COLO829 (cell line): ENCODE results near the gene HOXD3.

Source experiments
- DNase-seq: peaks from one replicate; pipeline ENCODE4 v3.0.0; 2012; ENCODE audit warnings: low spot score

The HOXD3 gene

GRCh38 chr2:176156807-176157498, at the start of gene HOXD3:
Gene HOXD3 (plus strand): TSS chr2:176157307. CDS start chr2:176169115, 11,808 bp downstream.
- DNase-seq = no peak

DNA sequence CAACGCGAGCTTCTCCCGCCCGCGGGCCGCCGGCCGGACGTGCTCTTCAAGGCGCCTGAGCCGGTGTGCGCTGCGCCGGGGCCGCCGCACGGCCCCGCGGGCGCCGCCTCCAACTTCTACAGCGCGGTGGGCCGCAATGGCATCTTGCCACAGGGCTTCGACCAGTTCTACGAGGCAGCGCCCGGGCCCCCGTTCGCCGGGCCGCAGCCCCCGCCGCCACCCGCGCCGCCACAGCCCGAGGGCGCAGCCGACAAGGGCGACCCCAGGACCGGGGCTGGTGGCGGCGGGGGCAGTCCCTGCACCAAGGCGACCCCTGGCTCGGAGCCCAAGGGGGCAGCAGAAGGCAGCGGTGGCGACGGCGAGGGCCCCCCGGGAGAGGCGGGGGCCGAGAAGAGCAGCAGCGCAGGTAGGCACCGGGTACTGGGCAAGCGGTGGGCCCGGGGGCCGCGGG, 49.4 kb upstream of the HOXD3 start:
- no peak for DNase-seq

- DNase-seq = no peak
Observed at GRCh38 chr2:176109192-176109901, 47.8 kb upstream of the HOXD3 start.

DNA sequence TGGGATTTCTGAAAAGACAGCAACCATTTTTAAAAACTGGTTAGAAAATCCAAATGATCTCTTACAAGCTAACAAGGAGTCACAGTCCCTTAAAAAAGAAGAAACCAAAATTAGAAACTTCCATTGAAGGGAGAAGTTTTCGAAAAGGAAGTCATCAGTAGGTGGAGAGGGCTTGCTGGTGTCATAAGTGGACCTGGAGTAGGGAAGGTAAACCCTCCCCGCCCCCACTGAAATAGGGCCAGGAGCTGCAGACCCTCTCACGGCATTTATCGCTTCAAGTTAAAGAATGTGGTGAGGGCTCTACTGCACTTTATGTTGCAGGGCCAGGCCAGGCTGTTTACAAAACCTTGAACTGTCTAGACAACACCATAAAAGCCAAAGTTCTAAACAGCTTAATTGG, 47.2 kb upstream of the HOXD3 start:
- no peak for DNase-seq

GRCh38 chr2:176110415-176111308, 46.4 kb upstream of the HOXD3 start:
- DNase-seq = no peak

- DNase-seq = peak; percentile 80
Observed at GRCh38 chr2:176111309-176111663, 45.8 kb upstream of the HOXD3 start.

GRCh38 chr2:176111846-176112374, 45.2 kb upstream of the HOXD3 start:
- DNase-seq = no peak

- no peak for DNase-seq
Observed at GRCh38 chr2:176112375-176113302, 44.5 kb upstream of the HOXD3 start.

DNA sequence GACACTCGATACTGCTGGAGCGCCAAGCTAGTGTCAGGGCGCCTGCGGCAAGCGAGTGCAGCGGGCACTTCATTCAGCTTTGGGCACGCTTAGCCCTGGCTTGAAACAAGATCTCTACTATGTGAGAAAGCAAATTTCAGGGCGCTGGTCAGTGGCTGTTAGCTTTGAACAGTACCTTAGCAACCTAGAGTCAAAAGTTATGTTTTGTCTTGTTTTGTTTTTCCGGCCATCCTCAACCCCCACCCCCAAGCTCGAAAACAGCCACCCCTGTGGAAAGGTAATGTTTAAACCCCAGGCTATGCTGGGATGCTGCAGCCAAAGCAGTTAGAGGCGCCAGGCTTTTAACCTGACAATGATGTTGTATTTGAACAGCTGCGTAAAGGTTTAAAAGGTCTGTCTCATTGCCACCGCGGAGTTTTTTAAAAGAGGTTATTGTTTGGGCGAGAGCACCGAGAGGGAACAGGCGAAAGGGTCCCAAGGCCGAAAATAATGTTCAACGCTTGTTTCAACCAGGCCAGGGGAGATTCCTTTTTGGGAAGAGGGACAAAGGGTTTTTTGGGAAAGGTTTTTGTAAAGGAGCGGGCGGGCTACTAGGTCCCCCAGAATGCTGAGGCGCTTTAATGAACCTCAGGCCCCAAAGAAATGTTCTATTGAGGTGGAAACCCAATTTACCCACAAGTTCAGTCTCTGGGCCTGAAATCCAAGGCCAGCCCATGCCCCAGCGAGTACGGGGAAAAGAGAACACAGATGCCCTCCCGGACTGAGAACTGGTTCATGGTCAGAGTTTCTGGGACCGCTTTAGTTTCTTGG, 42.8 kb upstream of the HOXD3 start:
- no peak for DNase-seq

DNA sequence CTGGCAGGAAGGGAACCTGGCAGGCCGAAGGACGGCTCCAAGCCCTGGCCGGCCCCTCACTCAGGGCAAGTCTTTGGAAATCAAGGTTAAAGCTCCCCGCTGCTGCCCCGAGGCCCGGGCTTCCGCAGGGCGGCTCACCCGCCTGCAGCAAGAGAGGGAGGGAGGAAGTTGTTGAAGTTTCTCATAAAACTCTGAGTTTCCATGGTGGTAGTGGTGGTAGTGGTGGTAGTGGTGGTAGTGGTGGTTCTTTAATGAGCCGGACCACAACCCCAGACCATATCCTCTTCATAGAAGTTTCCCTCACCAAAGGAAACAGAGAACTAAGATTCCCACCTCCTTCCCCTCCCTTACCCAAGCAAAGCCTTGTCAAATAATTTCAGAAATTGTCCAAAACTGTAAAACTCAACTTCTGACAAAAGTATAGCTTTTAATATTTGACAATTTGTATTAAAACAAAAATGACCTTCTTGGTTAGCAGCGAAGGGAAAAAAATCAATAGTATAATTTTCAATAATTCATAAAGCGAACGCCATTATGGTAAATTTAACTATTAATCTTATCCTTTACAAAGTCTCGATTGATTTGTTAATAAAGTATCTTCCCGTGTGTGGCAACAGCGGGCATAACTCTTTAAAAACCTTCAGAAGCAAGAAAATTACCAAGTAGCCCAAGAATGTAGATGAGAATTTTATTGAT, 42.0 kb upstream of the HOXD3 start:
- no peak for DNase-seq

DNA sequence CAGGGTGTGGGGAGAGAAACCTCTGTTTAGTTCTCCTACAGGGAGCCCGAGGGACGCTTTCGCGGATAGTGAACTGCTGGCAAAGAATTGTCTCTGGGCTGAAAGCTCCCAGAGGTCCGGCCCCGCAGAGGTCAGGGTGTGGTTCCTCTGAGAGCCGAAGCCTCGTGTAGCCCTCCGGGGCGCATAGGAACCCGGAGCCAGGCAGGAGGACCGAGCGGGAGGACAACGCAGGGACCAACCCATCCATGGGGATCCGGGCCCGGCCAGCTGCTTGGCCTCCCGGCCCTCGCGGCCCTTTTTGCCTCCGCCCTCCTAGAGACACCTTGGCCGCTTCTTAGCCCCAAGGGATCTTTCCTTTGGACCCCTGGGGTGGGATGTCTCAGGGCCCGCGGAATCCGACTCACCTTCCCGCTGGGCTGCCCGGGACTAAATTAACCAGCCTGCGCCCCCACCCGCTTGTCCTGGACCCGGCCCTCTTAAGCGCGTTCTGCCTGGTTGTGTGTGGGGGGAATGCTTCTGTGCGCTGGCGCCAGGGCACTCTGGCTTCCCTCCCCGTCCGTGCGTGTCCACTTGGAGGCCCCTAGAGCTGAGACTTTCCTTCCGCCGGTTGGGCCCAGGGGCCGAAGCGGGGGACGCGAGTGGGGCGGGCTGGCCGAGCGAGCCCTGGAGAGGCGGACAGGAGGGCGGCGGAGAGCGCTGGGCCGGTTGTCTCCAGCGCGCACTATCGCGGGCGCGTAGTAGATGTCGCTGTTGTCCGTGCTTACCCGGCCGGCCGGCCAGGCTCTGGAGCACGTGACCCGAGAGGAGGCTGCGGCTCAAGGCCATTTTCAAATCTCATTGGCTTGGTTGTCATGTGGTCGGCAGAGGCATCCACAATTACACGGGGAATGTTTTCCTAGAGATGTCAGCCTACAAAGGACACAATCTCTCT, 41.0 kb upstream of the HOXD3 start, which contains the start of gene HOXD10:
Gene HOXD10, plus strand, starts transcription at position 896 of the 931 bp plus-strand sequence. CDS start 56 bp downstream, outside the sequence.
- DNase-seq = no peak

DNA sequence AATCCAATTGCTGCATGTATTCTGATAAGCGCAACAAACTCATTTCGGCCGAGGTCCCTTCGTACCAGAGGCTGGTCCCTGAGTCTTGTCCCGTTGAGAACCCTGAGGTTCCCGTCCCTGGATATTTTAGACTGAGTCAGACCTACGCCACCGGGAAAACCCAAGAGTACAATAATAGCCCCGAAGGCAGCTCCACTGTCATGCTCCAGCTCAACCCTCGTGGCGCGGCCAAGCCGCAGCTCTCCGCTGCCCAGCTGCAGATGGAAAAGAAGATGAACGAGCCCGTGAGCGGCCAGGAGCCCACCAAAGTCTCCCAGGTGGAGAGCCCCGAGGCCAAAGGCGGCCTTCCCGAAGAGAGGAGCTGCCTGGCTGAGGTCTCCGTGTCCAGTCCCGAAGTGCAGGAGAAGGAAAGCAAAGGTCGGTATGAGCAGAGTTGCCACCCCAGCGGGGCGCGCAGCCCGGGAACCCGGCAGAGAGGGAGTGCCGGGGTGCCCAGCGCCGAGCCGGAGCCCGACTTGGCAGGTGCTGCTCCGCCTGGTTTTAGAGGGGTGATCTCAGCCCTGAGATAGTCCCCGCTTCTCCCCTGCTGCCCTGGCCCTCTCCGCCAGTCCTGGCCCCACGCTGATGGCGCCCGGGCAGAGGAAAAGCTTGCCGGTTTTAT, 39.8 kb upstream of the HOXD3 start:
- no peak for DNase-seq

- no peak for DNase-seq
Observed at GRCh38 chr2:176117823-176118371, 39.2 kb upstream of the HOXD3 start.

DNA sequence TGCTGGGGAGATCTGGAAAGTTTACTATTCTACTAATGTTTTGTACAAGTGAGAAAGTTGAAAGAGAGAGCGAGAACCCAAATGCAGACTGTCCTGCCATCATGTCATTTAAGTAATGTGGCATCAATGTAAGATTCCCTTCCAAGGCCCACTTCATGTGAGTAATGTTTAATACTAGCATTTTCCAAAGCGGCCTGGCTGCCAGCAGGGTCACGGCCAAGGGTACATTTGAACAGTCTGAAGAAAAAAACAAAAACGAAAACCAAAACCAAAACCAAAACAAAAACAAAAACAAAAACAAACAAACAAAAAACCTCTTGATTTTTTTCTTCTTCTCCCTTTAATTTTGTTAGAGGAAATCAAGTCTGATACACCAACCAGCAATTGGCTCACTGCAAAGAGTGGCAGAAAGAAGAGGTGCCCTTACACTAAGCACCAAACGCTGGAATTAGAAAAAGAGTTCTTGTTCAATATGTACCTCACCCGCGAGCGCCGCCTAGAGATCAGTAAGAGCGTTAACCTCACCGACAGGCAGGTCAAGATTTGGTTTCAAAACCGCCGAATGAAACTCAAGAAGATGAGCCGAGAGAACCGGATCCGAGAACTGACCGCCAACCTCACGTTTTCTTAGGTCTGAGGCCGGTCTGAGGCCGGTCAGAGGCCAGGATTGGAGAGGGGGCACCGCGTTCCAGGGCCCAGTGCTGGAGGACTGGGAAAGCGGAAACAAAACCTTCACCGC, 38.3 kb upstream of the HOXD3 start:
- DNase-seq = peak; percentile 72

GRCh38 chr2:176120364-176121189, 36.5 kb upstream of the HOXD3 start:
- DNase-seq = no peak
